PC-9 (cell line): ENCODE data around the gene POT1. TPM values are rescaled to one million over a fixed set of nuclear protein-coding genes. Genes with fewer than 3 reads are reported as not detected.

Experiments used
- BruUV-seq: library from RNA; stranded (reverse); fragments of 400-500 nt; replicated peaks from 2 replicates; lab custom pipeline; 2021; lab: Mats Ljungman, UMichigan
- CTCF ChIA-PET: fragments of 300-600 bp; sonication (Branson Sonifier 250); formaldehyde crosslinking; loops from one replicate; lab custom pipeline; 2022; ENCODE audit warnings: antibody characterized with exemption; lab: Charles Lee
- POLR2A ChIA-PET: fragments of 300-600 bp; sonication (Branson Sonifier 250); formaldehyde crosslinking; loops from one replicate; lab custom pipeline; 2022; ENCODE audit warnings: antibody characterized with exemption; ENCODE audit not compliant: unreplicated experiment; lab: Charles Lee
- DNase-seq, 2 experiments: peaks; one replicate each; pipeline versions ENCODE4 v3.0.0 to v3.0.0-alpha.2; 2015 to 2022; ENCODE audit warnings: mixed read lengths in 1 of 2
- H2AFZ ChIP-seq: fragments of 200-600 bp; sonication (generic); 2 replicates; pipeline ENCODE4 v1.8.1; 2017; ENCODE audit warnings: antibody characterized with exemption
- H3F3A ChIP-seq: fragments of 200-600 bp; sonication (generic); 2 replicates; pipeline ENCODE4 v1.8.1; 2017; ENCODE audit warnings: antibody characterized with exemption, mild to moderate bottlenecking, low read depth; ENCODE audit not compliant: insufficient read depth
- H3K27ac ChIP-seq: fragments of 200-600 bp; sonication (generic); 2 replicates; pipeline ENCODE4 v1.6.1; 2016; ENCODE audit warnings: mixed run types
- H3K27me3 ChIP-seq: fragments of 200-600 bp; sonication (generic); 2 replicates; pipeline ENCODE4 v1.6.1; 2016; ENCODE audit warnings: low read depth, mixed run types; ENCODE audit not compliant: insufficient read depth
- H3K36me3 ChIP-seq: fragments of 200-600 bp; sonication (generic); 2 replicates; pipeline ENCODE4 v1.6.1; 2016; ENCODE audit warnings: low read depth, mixed run types
- H3K4me1 ChIP-seq: fragments of 200-600 bp; sonication (generic); replicated peaks from 2 replicates; pipeline ENCODE4 v1.6.1; 2016; ENCODE audit warnings: mixed run types; ENCODE audit not compliant: insufficient read depth
- H3K4me2 ChIP-seq: fragments of 200-600 bp; sonication (generic); 2 replicates; pipeline ENCODE4 v1.6.1; 2017; ENCODE audit warnings: mixed run types
- H3K4me3 ChIP-seq: fragments of 200-600 bp; sonication (generic); 2 replicates; pipeline ENCODE4 v1.6.1; 2016; ENCODE audit warnings: mixed run types
- H3K79me2 ChIP-seq: fragments of 200-600 bp; sonication (generic); 2 replicates; pipeline ENCODE4 v1.6.1; 2017; ENCODE audit warnings: low read depth, mixed run types
- H3K9me2 ChIP-seq: fragments of 200-600 bp; sonication (generic); 2 replicates; pipeline ENCODE4 v1.8.1; 2017; ENCODE audit warnings: mild to moderate bottlenecking; ENCODE audit not compliant: insufficient read depth
- H3K9me3 ChIP-seq: fragments of 200-600 bp; sonication (generic); 2 replicates; pipeline ENCODE4 v1.8.1; 2016; ENCODE audit warnings: low read depth; ENCODE audit not compliant: insufficient read depth
- H4K20me1 ChIP-seq: fragments of 200-600 bp; sonication (generic); 2 replicates; pipeline ENCODE4 v1.8.1; 2017; ENCODE audit not compliant: insufficient read depth
- CTCF ChIP-seq: fragments of 200-600 bp; sonication (generic); conservative IDR thresholded peaks from 2 replicates; pipeline ENCODE4 v1.6.1; 2017; ENCODE audit warnings: mixed run types, antibody characterized with exemption, mild to moderate bottlenecking, moderate library complexity
- EZH2 ChIP-seq: fragments of 200-600 bp; sonication (generic); IDR thresholded peaks from 2 replicates; pipeline ENCODE4 v1.8.0; 2017; ENCODE audit warnings: antibody characterized with exemption, low read depth
- intact Hi-C: fragments of 100-400 bp; cut with micrococcal nuclease; formaldehyde crosslinking; loops from one replicate; pipeline ENCODE4 v1.10.0; 2022; ENCODE audit not compliant: unreplicated experiment
- total RNA-seq: library from RNA; stranded (reverse); gene quantifications from 2 replicates; pipeline ENCODE4 v1.2.3, GENCODE V29; 2021

Gene POT1
- total RNA-seq, 1 experiment from 2014 or later, result 46.9 TPM

- no TSS peak for BruUV-seq
These were observed 16.7 kb downstream of the POT1 start for GRCh38 chr7:124912972-124913371.

GRCh38 chr7:124909808-124910207, 19.8 kb downstream of the POT1 start:
- CTCF ChIA-PET, result no interaction called here
- intact Hi-C loops, result no loop called here
- Histone ChIP-seq H3K9me3 (no peaks in the 10 kb centered on the region), H3K27me3 (no peaks in the 10 kb centered on the region), H3K9me2 (no peaks in the 10 kb centered on the region), H2AFZ (no peak overlapping the region), H4K20me1 (no peaks in the 10 kb centered on the region), H3K79me2 (peaks cover 4% of the 10 kb centered on the region; the same call in 1 of the 2 replicates), H3K4me2 (no peak overlapping the region), H3K36me3 (no peaks in the 10 kb centered on the region), H3K4me3 (no peak overlapping the region), H3F3A (no peaks in the 10 kb centered on the region), H3K27ac (no peak overlapping the region), H3K4me1 (no peaks in the 10 kb centered on the region)
- no peak for TF ChIP-seq CTCF
- no peak for DNase-seq
- no TSS peak for BruUV-seq
- POLR2A ChIA-PET, result no interaction called here

More at GRCh38 chr7:124912972-124913371, 16.7 kb downstream of the POT1 start:
- H3K9me3 ChIP-seq, result no peaks in the 10 kb centered on the region
- H3K79me2 ChIP-seq, result 0 out of 2 replicates have a peak, but pooled peaks cover under 1% of the 10 kb centered on the region
- no peak overlapping the region for H2AFZ ChIP-seq
- DNase-seq, result no peak
- CTCF ChIA-PET, result no interaction called here
- no peak overlapping the region for H3K27ac ChIP-seq
- H3K9me2 ChIP-seq, result no peaks in the 10 kb centered on the region
- H3K4me3 ChIP-seq, result no peak overlapping the region
- no peaks in the 10 kb centered on the region for H3K27me3 ChIP-seq
- POLR2A ChIA-PET, result interaction anchor here (0.7 kb wide), 1 partner anchor 403 kb away, joined by 5 read pairs; no protein-coding TSS in a partner anchor
- no peaks in the 10 kb centered on the region for H3K4me1 ChIP-seq
- H3F3A ChIP-seq, result no peaks in the 10 kb centered on the region
- H3K4me2 ChIP-seq, result no peak overlapping the region
- no peaks in the 10 kb centered on the region for H4K20me1 ChIP-seq
- no peaks in the 10 kb centered on the region for H3K36me3 ChIP-seq
- no peak for TF ChIP-seq EZH2
- no peak for TF ChIP-seq CTCF
- intact Hi-C loops, result no loop called here

- H3K9me2 ChIP-seq, result no peaks in the 10 kb centered on the region
- ChIA-PET CTCF (no interaction called here), POLR2A (no interaction called here)
- intact Hi-C loops, result no loop called here
- no peaks in the 10 kb centered on the region for H3F3A ChIP-seq
- H3K4me3 ChIP-seq, result no peak overlapping the region
- no peaks in the 10 kb centered on the region for H3K36me3 ChIP-seq
- no peak for DNase-seq
- TF ChIP-seq CTCF (no peak), EZH2 (no peak)
- no peaks in the 10 kb centered on the region for H4K20me1 ChIP-seq
- no peaks in the 10 kb centered on the region for H3K4me1 ChIP-seq
- no peak overlapping the region for H3K27ac ChIP-seq
- BruUV-seq, result no TSS peak
- H3K79me2 ChIP-seq, result peaks cover 4% of the 10 kb centered on the region; the same call in 1 of the 2 replicates
- H2AFZ ChIP-seq, result no peak overlapping the region
- no peaks in the 10 kb centered on the region for H3K9me3 ChIP-seq
- H3K4me2 ChIP-seq, result no peak overlapping the region
- H3K27me3 ChIP-seq, result no peaks in the 10 kb centered on the region
These were observed 21.4 kb downstream of the POT1 start for GRCh38 chr7:124908259-124908658.
